Hepatocyte (in vitro differentiated cells): ENCODE results near the gene FRMD4B. TPM values are rescaled to one million over a fixed set of nuclear protein-coding genes. Genes with fewer than 3 reads are reported as not detected.

Source experiments
- DNase-seq: peaks from one replicate; pipeline ENCODE4 v3.0.0-alpha.2; 2016; ENCODE audit warnings: low spot score
- H2AFZ ChIP-seq: fragments of 200-600 bp; sonication (generic); 2 replicates; pipeline ENCODE4 v1.6.0; 2016; ENCODE audit warnings: antibody characterized with exemption, mild to moderate bottlenecking
- H3K27ac ChIP-seq: fragments of 200-600 bp; sonication (generic); 2 replicates; pipeline ENCODE4 v1.5.1; 2016; ENCODE audit warnings: mild to moderate bottlenecking
- H3K27me3 ChIP-seq: fragments of 200-600 bp; sonication (generic); 2 replicates; pipeline ENCODE4 v1.6.1; 2016
- H3K36me3 ChIP-seq: fragments of 200-600 bp; sonication (generic); replicated peaks from 2 replicates; pipeline ENCODE4 v1.5.1; 2016; ENCODE audit warnings: low read depth; ENCODE audit not compliant: insufficient read depth
- H3K4me1 ChIP-seq: fragments of 200-600 bp; sonication (generic); 2 replicates; pipeline ENCODE4 v1.5.1; 2016; ENCODE audit warnings: mild to moderate bottlenecking, moderate library complexity; ENCODE audit not compliant: insufficient read depth
- H3K4me2 ChIP-seq: fragments of 200-600 bp; sonication (generic); 2 replicates; pipeline ENCODE4 v1.6.0; 2016
- H3K4me3 ChIP-seq: fragments of 200-600 bp; sonication (generic); 2 replicates; pipeline ENCODE4 v1.5.1; 2016; ENCODE audit warnings: mild to moderate bottlenecking
- H3K79me2 ChIP-seq: fragments of 200-600 bp; sonication (generic); 2 replicates; pipeline ENCODE4 v1.6.0; 2017; ENCODE audit warnings: mild to moderate bottlenecking
- H3K9me2 ChIP-seq: fragments of 200-600 bp; sonication (generic); replicated peaks from 2 replicates; pipeline ENCODE4 v1.6.0; 2017; ENCODE audit warnings: mild to moderate bottlenecking; ENCODE audit not compliant: insufficient read depth
- H3K9me3 ChIP-seq: fragments of 200-600 bp; sonication (generic); 2 replicates; pipeline ENCODE4 v1.5.1; 2016; ENCODE audit warnings: low read depth, mild to moderate bottlenecking
- H4K20me1 ChIP-seq: fragments of 200-600 bp; sonication (generic); 2 replicates; pipeline ENCODE4 v1.6.0; 2016; ENCODE audit warnings: mild to moderate bottlenecking; ENCODE audit not compliant: insufficient read depth, poor library complexity, severe bottlenecking
- EZH2 ChIP-seq: fragments of 200-600 bp; sonication (generic); IDR thresholded peaks from 2 replicates; pipeline ENCODE4 v1.6.1; 2016; ENCODE audit warnings: antibody characterized with exemption, mild to moderate bottlenecking, borderline replicate concordance
- EZH2phosphoT487 ChIP-seq: fragments of 200-600 bp; sonication (generic); IDR thresholded peaks from one replicate; pipeline ENCODE4 v1.6.1; 2018; ENCODE audit warnings: antibody characterized with exemption, mild to moderate bottlenecking, low read depth, moderate library complexity; ENCODE audit not compliant: unreplicated experiment, severe bottlenecking
- WGBS: methylation state at CpG from one replicate; pipeline ENCODE4 v1.1.6; 2016; ENCODE audit warnings: low lambda C conversion rate; ENCODE audit errors: missing lambda C conversion rate; 5-methylcytosine and 5-hydroxymethylcytosine counted together
- polyA plus RNA-seq: library from polyadenylated mRNA; unstranded; fragments of >200 nt; fragmentation: Nextera tagmentation; extraction: Ambion mirVana; gene quantifications from 2 replicates; pipeline ENCODE4 v1.2.1, GENCODE V29; 2016
- total RNA-seq: library from RNA; depleted of rRNA; stranded (reverse); fragments of >200 nt; gene quantifications from 2 replicates; pipeline ENCODE4 v1.2.3, GENCODE V29; 2014
- TF ChIP-seq, protein P1 (sequence below): fragments of 200-600 bp; sonication (generic); IDR thresholded peaks from 2 replicates; pipeline ENCODE4 v1.5.1; 2016; ENCODE audit warnings: antibody characterized with exemption, mild to moderate bottlenecking; ENCODE audit not compliant: poor library complexity

The FRMD4B gene
- total and polyA plus RNA-seq, 2 experiments from 2014 or later: 10.8 to 28.1 TPM

DNA sequence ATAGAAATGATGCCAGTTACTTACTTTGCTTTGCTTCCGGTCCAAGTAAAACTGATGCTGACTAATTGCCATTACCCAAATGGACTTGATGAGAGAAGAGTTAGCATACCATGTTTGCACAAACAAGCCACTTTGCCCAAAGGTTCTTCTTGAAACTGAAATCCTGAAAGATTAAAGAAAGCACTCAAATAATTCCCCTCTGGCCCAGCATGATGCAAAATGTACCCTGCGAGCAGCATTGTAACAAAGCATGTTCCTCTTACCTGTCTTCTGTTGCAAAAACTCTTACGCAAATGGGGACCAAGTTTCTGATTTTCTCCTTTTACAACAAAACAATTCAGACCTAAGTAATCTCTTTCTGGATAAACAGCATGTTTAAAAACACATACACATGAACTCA lies 189.0 kb downstream of the FRMD4B start:
- H3K4me3 ChIP-seq: no peak overlapping the region
- H3K9me2 ChIP-seq: no peaks in the 10 kb centered on the region
- H3K27ac ChIP-seq: peak overlapping the region; percentile 1
- no peak for DNase-seq
- TF ChIP-seq EZH2phosphoT487 (no peak), EZH2 (no peak)
- TF ChIP-seq, protein P1, sequence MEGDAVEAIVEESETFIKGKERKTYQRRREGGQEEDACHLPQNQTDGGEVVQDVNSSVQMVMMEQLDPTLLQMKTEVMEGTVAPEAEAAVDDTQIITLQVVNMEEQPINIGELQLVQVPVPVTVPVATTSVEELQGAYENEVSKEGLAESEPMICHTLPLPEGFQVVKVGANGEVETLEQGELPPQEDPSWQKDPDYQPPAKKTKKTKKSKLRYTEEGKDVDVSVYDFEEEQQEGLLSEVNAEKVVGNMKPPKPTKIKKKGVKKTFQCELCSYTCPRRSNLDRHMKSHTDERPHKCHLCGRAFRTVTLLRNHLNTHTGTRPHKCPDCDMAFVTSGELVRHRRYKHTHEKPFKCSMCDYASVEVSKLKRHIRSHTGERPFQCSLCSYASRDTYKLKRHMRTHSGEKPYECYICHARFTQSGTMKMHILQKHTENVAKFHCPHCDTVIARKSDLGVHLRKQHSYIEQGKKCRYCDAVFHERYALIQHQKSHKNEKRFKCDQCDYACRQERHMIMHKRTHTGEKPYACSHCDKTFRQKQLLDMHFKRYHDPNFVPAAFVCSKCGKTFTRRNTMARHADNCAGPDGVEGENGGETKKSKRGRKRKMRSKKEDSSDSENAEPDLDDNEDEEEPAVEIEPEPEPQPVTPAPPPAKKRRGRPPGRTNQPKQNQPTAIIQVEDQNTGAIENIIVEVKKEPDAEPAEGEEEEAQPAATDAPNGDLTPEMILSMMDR: no peak
- H4K20me1 ChIP-seq: no peaks in the 10 kb centered on the region
- peaks cover 6% of the 10 kb centered on the region for H3K4me1 ChIP-seq
- 85% methylated on average over 3 of the region's 3 CpGs for WGBS
- H3K4me2 ChIP-seq: no peak overlapping the region
- no peaks in the 10 kb centered on the region for H3K36me3 ChIP-seq
- no peaks in the 10 kb centered on the region for H3K9me3 ChIP-seq
- peaks cover 7% of the 10 kb centered on the region for H3K79me2 ChIP-seq
- H3K27me3 ChIP-seq: no peaks in the 10 kb centered on the region
- no peak overlapping the region for H2AFZ ChIP-seq

DNA sequence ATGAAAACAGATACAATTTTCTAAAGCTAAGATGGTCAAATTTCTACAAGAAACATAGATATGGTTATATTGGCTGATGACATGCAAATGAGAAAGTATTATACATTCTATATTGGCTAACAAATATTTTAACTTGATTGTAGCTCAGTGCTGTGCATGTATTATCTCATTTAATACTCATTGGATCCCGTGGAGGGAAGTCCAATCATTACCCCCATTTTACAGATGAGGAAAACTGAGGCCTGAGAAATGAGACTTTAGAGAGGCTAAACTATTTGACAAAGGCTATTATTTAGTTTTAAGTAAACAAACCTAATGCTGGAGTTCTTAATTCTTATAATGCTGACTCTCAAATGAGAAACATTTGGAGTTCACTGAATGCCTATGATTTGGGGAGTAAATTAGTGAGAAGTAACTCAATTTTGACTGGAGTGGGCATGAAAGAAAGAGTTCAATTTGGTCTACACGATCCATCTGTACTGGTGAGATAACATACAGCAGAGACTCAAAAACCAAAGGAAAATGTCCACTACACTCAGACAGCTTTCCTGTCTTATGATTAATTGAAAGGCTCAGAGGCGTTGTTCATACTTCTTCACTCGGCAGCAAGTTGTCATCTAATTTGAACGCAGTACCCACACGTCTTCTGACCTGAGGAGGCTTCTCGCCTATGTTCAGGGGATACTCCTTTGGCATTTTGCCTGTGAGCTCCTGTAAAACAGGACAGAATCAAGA lies 191.3 kb downstream of the FRMD4B start:
- Histone ChIP-seq H3K79me2 (peaks cover 7% of the 10 kb centered on the region), H3K36me3 (no peaks in the 10 kb centered on the region), H3K9me2 (no peaks in the 10 kb centered on the region), H3K27me3 (no peaks in the 10 kb centered on the region), H2AFZ (no peak overlapping the region), H3K4me3 (no peak overlapping the region), H4K20me1 (no peaks in the 10 kb centered on the region), H3K4me2 (no peak overlapping the region), H3K27ac (no peak overlapping the region), H3K9me3 (no peaks in the 10 kb centered on the region), H3K4me1 (no peaks in the 10 kb centered on the region)
- DNase-seq: no peak
- no peak for TF ChIP-seq EZH2phosphoT487
- TF ChIP-seq, protein P1: no peak
- TF ChIP-seq EZH2: no peak
- WGBS: 71% methylated on average over 7 of the region's 7 CpGs

DNA sequence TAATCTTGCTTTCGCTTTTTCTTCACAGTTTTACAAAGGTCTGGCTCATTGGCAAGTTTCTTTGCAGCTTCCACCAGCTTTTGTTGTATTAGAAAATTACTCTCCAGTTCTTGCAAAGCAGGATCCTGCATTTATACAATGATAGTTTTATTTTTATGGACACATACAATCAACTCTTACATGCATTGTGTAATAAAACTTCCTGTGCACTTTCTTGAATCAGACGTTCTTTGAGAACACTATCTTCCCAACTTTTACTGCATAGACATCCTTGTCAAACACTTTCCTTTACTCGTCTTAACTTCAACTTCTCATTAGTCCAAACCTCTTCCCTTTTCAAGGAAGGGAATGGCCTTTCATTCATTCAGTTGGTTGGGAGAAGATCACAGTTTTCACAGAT lies 192.1 kb downstream of the FRMD4B start:
- Histone ChIP-seq H4K20me1 (no peaks in the 10 kb centered on the region), H3K4me3 (no peak overlapping the region), H3K27ac (no peak overlapping the region), H3K9me2 (no peaks in the 10 kb centered on the region), H3K4me1 (no peaks in the 10 kb centered on the region), H3K36me3 (no peaks in the 10 kb centered on the region), H3K4me2 (no peak overlapping the region), H3K27me3 (no peaks in the 10 kb centered on the region), H3K9me3 (no peaks in the 10 kb centered on the region), H3K79me2 (peaks cover 5% of the 10 kb centered on the region), H2AFZ (no peak overlapping the region)
- no peak for DNase-seq
- no peak for TF ChIP-seq EZH2phosphoT487
- TF ChIP-seq EZH2: no peak
- TF ChIP-seq, protein P1: no peak
- WGBS: 87% methylated on average over 3 of the region's 3 CpGs
